Measurements from ENCODE around the gene TMEM45B.
"Not testable (repeated sequence)": the region's sequence is repeated elsewhere in the genome, so short reads cannot be mapped to it uniquely, and the experiment has no call there.

Gene TMEM45B

GRCh38 chr11:129853518-129854231, 38.0 kb downstream of the TMEM45B start:
- peak in 3 of 4 experiments; percentile 8 to 69 (median 59) for DNase-seq

GRCh38 chr11:129854232-129854805, 38.7 kb downstream of the TMEM45B start:
- DNase-seq = no peak

GRCh38 chr11:129855086-129855485, 39.4 kb downstream of the TMEM45B start:
- no peak for DNase-seq

GRCh38 chr11:129856036-129856435, 40.4 kb downstream of the TMEM45B start:
- no peak for DNase-seq

- no peak for DNase-seq
Observed at GRCh38 chr11:129861702-129862522, 46.3 kb downstream of the TMEM45B start.

GRCh38 chr11:129864811-129865210, 49.2 kb downstream of the TMEM45B start:
- DNase-seq = no peak

GRCh38 chr11:129865701-129866100, 50.1 kb downstream of the TMEM45B start:
- DNase-seq = no peak

- DNase-seq = no peak
Observed at GRCh38 chr11:129866311-129866710, 50.7 kb downstream of the TMEM45B start.

GRCh38 chr11:129868626-129869025, 53.0 kb downstream of the TMEM45B start:
- DNase-seq = not testable (repeated sequence)

- no peak for DNase-seq
Observed at GRCh38 chr11:129871914-129872313, 56.3 kb downstream of the TMEM45B start.

GRCh38 chr11:129880311-129880710, 64.7 kb downstream of the TMEM45B start:
- DNase-seq = no peak

- peak in 1 of 4 experiments; percentile 7 for DNase-seq
Observed at GRCh38 chr11:129881570-129882170, 66.0 kb downstream of the TMEM45B start.

- no peak for DNase-seq
Observed at GRCh38 chr11:129884581-129884980, 68.9 kb downstream of the TMEM45B start.

GRCh38 chr11:129885381-129885780, 69.7 kb downstream of the TMEM45B start:
- no peak for DNase-seq

GRCh38 chr11:129888451-129888850, 72.8 kb downstream of the TMEM45B start:
- DNase-seq = no peak

- DNase-seq = no peak
Observed at GRCh38 chr11:129894278-129895125, 78.9 kb downstream of the TMEM45B start.

GRCh38 chr11:129895126-129896041, 79.7 kb downstream of the TMEM45B start, which contains the start of gene NFRKB:
Gene NFRKB (minus strand): TSS chr11:129895578. CDS start chr11:129892849, 2,729 bp downstream.
- DNase-seq = peak; percentile 74 to 79 (median 76)

GRCh38 chr11:129896062-129896461, 80.4 kb downstream of the TMEM45B start:
- no peak for DNase-seq

- no peak for DNase-seq
Observed at GRCh38 chr11:129905402-129905801, 89.8 kb downstream of the TMEM45B start.
